ENCODE results near the gene IL4I1. TPM values are rescaled to one million over a fixed set of nuclear protein-coding genes. Genes with fewer than 3 reads are reported as not detected.
A peak's percentile ranks its signal among the peaks of the same experiment; 100 is the strongest.

IL4I1 gene
- total and polyA plus RNA-seq, 10 donors = 1.1 to 20.2 (median 4.8) TPM

DNA sequence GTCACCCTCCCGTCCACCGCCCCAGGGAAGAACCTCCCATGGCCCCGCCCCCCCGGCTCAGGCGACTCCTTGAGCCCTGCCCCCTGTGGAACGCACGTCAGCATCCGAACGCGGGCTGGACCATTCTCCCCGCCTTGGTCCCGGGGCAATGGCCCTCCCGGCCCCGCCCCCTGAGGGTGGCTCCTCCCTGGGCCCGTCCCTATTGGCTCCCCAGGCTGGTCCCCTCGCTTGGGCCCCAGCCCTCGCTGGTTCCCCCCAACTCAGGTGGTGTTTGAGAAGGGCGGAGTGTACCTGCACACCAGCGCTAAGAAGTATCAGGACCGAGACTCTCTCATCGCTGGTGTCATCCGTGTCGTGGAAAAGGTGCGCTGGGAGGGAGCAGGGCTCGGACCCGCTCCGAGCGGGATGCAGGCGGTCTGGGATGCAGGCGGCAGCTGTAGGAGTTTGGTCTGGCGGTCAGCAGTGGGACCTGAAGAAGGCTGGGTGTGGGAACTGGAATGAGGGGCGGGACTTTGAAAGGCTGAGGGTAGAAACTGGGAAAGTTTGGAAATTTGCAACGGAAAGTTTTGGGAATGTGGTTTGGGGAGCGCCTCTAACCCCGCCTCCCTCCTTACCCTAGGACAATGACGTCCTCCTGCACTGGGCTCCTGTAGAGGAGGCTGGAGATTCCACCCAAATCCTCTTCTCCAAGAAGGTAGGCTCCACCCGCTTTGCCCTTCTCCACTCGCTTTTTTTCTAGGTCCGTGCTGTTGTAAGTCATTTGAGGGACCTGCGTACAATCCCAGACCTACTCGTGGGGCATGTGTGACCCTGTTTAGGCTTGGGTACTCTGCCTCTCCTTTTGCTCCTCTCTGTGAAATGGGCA lies 18.6 kb downstream of the IL4I1 start:
- intact Hi-C loops (cut with DNase I; ENCODE audit: low total_unique reads) = no loop called here
- Histone ChIP-seq H3K9me3 (no peaks in the 10 kb centered on the region), H3K27me3 (replicated peaks in 1 of 7) (no peaks in the 10 kb centered on the region), H3K27ac (peak overlapping the region; percentile 96 to 100 (median 99)), H3K36me3 (peaks cover 9 to 61% (median 40%) of the 10 kb centered on the region in 6 donors), H3K4me1 (peaks cover 10 to 51% (median 28%) of the 10 kb centered on the region in 6 donors), H3K4me3 (peak overlapping the region; percentile 48 to 87 (median 76))
- 11 to 18% (median 12%) methylated on average over 25 to 41 of the region's 41 CpGs for WGBS, 5 donors
- TF ChIP-seq POLR2A (IDR thresholded peaks at IDR 0.05) = no peak
- TF ChIP-seq CTCF (IDR thresholded peaks at IDR 0.05 in 8 of 11, conservative IDR thresholded peaks at IDR 0.05 in 3 of 11) = peak in 1 of 11 experiments; percentile 22
- TF ChIP-seq POLR2AphosphoS5 (IDR thresholded peaks at IDR 0.05) = peak in 2 of 3 donors; percentile 40 to 47
- DNase-seq = peak; percentile 100

- H3K36me3 ChIP-seq = peaks cover 9 to 61% (median 32%) of the 10 kb centered on the region in 6 donors
- intact Hi-C loops (cut with DNase I; ENCODE audit: low total_unique reads) = no loop called here
- no peaks in the 10 kb centered on the region for H3K27me3 ChIP-seq (replicated peaks in 1 of 7)
- H3K4me1 ChIP-seq = peaks cover 10 to 60% (median 32%) of the 10 kb centered on the region in 6 donors
- peak; percentile 99 for DNase-seq
- H3K27ac ChIP-seq = peak within 1 kb of the TSS; percentile 96 to 100 (median 99)
- peak within 1 kb of the TSS; percentile 58 to 87 (median 76) for H3K4me3 ChIP-seq
- no peaks in the 10 kb centered on the region for H3K9me3 ChIP-seq
- TF ChIP-seq POLR2A (IDR thresholded peaks at IDR 0.05) = peak; percentile 10 to 88 (median 69)
- peak in 1 of 11 experiments; percentile 16 for TF ChIP-seq CTCF (IDR thresholded peaks at IDR 0.05 in 8 of 11, conservative IDR thresholded peaks at IDR 0.05 in 3 of 11)
- peak; percentile 91 to 97 (median 92) for TF ChIP-seq POLR2AphosphoS5 (IDR thresholded peaks at IDR 0.05)
- WGBS, 5 donors = 0 to 1% (median 0%) methylated on average over 46 to 61 of the region's 61 CpGs
These were observed 19.4 kb downstream of the IL4I1 start, which contains the start of the genes AKT1S1 and TBC1D17 for GRCh38 chr19:49877020-49877878. Gene AKT1S1 (minus strand): TSS chr19:49877355. CDS start chr19:49873295, 4,060 bp downstream. Gene TBC1D17 (plus strand): TSS chr19:49877702. CDS start chr19:49877724, 22 bp downstream.

DNA sequence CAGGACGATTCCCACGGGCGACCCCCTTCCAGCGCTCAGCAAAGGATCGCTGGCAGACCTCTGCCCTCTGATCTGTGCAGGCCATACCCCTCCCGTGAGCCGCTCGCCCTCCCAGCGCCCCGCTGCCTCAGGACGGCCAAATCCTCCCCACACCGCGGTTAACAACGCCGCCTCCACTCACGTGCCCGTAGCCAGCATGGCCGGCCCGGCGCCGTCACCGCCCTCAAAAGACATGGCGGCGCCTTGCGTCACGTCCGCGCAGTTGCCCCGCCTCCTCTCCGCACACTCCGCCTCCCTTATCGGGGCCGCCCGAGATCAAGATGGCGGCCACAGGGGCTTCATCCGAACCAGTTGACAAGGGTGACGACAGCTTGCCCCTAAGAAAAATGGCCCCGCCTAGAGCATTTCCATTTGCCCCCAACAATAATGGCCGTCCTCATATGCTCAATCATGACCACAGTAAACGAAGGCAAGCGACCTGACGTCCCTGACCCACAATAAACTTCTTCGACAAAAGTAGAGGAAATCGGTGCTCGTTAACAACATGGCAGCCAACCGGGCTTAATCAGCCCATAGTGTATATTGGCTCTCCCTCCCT lies 20.2 kb downstream of the IL4I1 start:
- H3K27ac ChIP-seq = peak overlapping the region; percentile 96 to 100 (median 99)
- H3K36me3 ChIP-seq = peaks cover 9 to 61% (median 25%) of the 10 kb centered on the region in 6 donors
- peaks cover 10 to 67% (median 35%) of the 10 kb centered on the region in 6 donors for H3K4me1 ChIP-seq
- peak; percentile 98 for DNase-seq
- H3K9me3 ChIP-seq = no peaks in the 10 kb centered on the region
- WGBS, 5 donors = 0% methylated on average over 36 to 46 of the region's 46 CpGs
- peak overlapping the region; percentile 54 to 87 (median 76) for H3K4me3 ChIP-seq
- TF ChIP-seq POLR2AphosphoS5 (IDR thresholded peaks at IDR 0.05) = peak; percentile 78 to 95 (median 88)
- peak in 1 of 3 donors; percentile 45 for TF ChIP-seq POLR2A (IDR thresholded peaks at IDR 0.05)
- no peak for TF ChIP-seq CTCF (IDR thresholded peaks at IDR 0.05 in 8 of 11, conservative IDR thresholded peaks at IDR 0.05 in 3 of 11)
- H3K27me3 ChIP-seq (replicated peaks in 1 of 7) = no peaks in the 10 kb centered on the region
- intact Hi-C loops (cut with DNase I; ENCODE audit: low total_unique reads) = no loop called here
